MCF 10A (cell line): ENCODE data around the gene TMEM214. TPM values are rescaled to one million over a fixed set of nuclear protein-coding genes. Genes with fewer than 3 reads are reported as not detected.

Experiments
- BruUV-seq: library from RNA; stranded (reverse); fragments of 400-500 nt; replicated peaks from 2 replicates; lab custom pipeline; 2021; lab: Mats Ljungman, UMichigan
- CTCF ChIA-PET: fragments of 300-600 bp; sonication (Branson Sonifier 250); formaldehyde crosslinking; extraction: SDS; loops from one replicate; lab custom pipeline; 2021; ENCODE audit warnings: antibody characterized with exemption, inconsistent platforms; lab: Yijun Ruan, JAX
- POLR2A ChIA-PET: fragments of 300-600, 350-650 bp; sonication (Branson Sonifier 250); formaldehyde crosslinking; extraction: SDS; loops from one replicate; lab custom pipeline; 2020; ENCODE audit warnings: antibody characterized with exemption, inconsistent platforms; lab: Yijun Ruan, JAX
- DNase-seq: peaks from one replicate; pipeline ENCODE4 v3.0.0-alpha.2; 2018; ENCODE audit not compliant: unreplicated experiment
- H3K27ac Mint-ChIP-seq: one replicate; pipeline ENCODE4 v1.8.0; 2022; ENCODE audit warnings: mild to moderate bottlenecking, low read depth, mixed read lengths; ENCODE audit not compliant: unreplicated experiment
- H3K27me3 Mint-ChIP-seq: one replicate; pipeline ENCODE4 v1.8.0; 2022; ENCODE audit warnings: mixed read lengths; ENCODE audit not compliant: insufficient read depth, unreplicated experiment
- H3K36me3 Mint-ChIP-seq: one replicate; pipeline ENCODE4 v1.8.0; 2022; ENCODE audit warnings: mild to moderate bottlenecking, moderate library complexity, mixed read lengths; ENCODE audit not compliant: insufficient read depth, unreplicated experiment
- H3K4me1 Mint-ChIP-seq: one replicate; pipeline ENCODE4 v1.8.0; 2022; ENCODE audit warnings: mixed read lengths; ENCODE audit not compliant: insufficient read depth, unreplicated experiment
- H3K4me3 Mint-ChIP-seq: one replicate; pipeline ENCODE4 v1.8.0; 2022; ENCODE audit warnings: mild to moderate bottlenecking, moderate library complexity, mixed read lengths; ENCODE audit not compliant: unreplicated experiment
- H3K9me3 Mint-ChIP-seq: one replicate; pipeline ENCODE4 v1.8.0; 2022; ENCODE audit warnings: mixed read lengths; ENCODE audit not compliant: unreplicated experiment
- intact Hi-C: fragments of 100-400 bp; cut with micrococcal nuclease; formaldehyde crosslinking; loops from 2 replicates; pipeline ENCODE4 v1.14.1; 2022
- total RNA-seq: library from RNA; stranded (reverse); gene quantifications from 2 replicates; pipeline ENCODE4 v1.2.3, GENCODE V29; 2022
- TF ChIP-seq, protein P1 (sequence below): fragments of 200-600 bp; IDR thresholded peaks from one replicate; pipeline ENCODE4 v1.8.0; 2022; ENCODE audit warnings: antibody characterized with exemption, mild to moderate bottlenecking; ENCODE audit not compliant: unreplicated experiment

TMEM214 gene
- total RNA-seq, 1 experiment from 2014 or later = 118 TPM

DNA sequence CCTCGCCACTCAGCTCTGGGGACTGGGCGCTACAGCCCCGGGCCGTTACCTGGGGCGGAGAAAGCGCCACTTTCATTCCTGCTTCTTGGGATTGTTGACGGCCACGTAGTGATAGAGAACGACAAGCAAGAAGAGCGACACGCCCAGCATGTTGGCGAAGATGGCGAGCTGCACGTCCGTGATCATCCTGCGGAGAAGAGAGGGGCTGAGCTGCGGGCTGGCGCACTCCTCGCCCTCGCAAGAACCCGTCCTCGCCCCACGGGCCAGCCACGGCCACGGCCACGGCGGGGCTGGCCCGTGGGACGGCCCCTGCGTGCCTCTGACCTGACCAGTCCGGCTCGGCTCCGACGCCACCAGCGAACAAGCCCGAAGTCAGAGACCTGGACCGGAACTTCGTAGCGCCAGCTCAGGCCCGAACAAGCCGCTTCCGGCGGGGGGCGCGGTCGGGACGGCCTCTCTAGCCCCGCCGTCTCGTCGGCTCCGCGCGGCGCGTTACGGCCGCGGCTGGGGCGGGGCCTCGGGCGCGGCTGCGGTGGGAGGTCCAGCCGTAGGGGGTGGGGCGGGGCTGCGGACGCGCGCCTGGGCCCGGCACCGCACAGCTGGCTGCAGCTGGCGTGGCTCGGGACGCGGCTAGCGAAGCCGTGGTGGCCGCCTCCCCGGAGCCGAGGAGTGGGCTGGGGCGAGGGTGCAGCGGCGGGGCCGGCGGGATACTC lies 38.7 kb downstream of the TMEM214 start, which contains the start of gene OST4:
OST4 (minus strand) TSS at position 378 of the 713 bp plus-strand sequence.
- Mint-ChIP-seq H3K36me3 (peaks cover 29% of the 10 kb centered on the region), H3K27me3 (peaks cover 8% of the 10 kb centered on the region), H3K4me3 (peak within 1 kb of the TSS; percentile 92), H3K9me3 (no peaks in the 10 kb centered on the region), H3K4me1 (peaks cover 10% of the 10 kb centered on the region), H3K27ac (peak within 1 kb of the TSS; percentile 93)
- intact Hi-C loops = no loop called here
- no TSS peak for BruUV-seq
- DNase-seq = peak; percentile 92
- POLR2A ChIA-PET = interaction anchor here (0.6 to 15.2 kb wide), 22 partner anchors 10 to 647 kb away, joined by 3 to 175 read pairs (median 5); partner anchors contain the start of genes AGBL5, KHK, MPV17 and TMEM214
- TF ChIP-seq, protein P1, sequence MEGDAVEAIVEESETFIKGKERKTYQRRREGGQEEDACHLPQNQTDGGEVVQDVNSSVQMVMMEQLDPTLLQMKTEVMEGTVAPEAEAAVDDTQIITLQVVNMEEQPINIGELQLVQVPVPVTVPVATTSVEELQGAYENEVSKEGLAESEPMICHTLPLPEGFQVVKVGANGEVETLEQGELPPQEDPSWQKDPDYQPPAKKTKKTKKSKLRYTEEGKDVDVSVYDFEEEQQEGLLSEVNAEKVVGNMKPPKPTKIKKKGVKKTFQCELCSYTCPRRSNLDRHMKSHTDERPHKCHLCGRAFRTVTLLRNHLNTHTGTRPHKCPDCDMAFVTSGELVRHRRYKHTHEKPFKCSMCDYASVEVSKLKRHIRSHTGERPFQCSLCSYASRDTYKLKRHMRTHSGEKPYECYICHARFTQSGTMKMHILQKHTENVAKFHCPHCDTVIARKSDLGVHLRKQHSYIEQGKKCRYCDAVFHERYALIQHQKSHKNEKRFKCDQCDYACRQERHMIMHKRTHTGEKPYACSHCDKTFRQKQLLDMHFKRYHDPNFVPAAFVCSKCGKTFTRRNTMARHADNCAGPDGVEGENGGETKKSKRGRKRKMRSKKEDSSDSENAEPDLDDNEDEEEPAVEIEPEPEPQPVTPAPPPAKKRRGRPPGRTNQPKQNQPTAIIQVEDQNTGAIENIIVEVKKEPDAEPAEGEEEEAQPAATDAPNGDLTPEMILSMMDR = no peak
- CTCF ChIA-PET = interaction anchor here (0.6 to 1.5 kb wide), 5 partner anchors 10 to 208 kb away, joined by 3 to 4 read pairs (median 3); partner anchors contain the start of gene AGBL5

DNA sequence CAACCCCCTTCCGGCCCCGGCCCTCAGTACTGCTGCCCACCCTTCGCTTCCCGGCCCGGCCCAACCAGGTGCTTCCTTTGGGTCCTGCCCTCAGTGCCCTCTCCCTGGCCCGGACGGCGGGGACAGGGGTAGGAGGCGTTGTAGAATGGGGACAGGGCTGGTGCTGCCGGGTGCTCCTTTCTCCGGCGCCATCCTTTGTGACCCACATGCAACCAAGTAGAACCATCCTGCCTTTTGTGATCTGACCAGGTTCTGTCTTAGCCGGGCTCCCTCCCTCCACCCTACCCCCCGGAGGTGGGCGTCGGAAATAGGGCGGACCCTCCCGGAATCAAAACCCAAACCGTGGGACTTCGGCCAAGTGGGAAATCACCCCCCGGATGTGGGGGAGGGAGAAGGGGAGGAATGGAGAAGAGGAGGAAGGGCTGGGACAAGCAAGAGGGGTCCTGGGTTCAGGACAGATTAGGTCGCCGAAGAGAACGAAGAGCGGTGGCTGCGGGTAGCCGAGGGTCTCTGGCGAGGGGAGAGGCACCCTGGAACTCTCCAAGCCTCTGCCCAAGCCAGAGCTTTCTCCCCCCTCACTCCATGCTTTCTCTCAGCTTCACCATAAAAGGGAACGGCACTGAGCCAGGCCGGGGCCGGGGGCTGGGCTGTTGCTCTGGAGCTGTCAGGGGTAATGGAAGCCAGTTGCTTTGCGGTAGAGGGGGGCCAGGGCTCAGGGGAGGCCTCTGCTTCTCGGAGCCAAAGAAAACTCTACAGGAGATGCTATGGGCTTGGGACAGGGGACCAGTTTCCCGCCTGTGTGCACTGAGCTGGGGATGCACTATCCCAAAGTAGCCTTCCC lies 39.4 kb downstream of the TMEM214 start:
- peak overlapping the region; percentile 92 for H3K4me3 Mint-ChIP-seq
- BruUV-seq = no TSS peak
- POLR2A ChIA-PET = interaction anchor here (0.6 to 15.2 kb wide), 18 partner anchors 9 to 333 kb away, joined by 3 to 175 read pairs (median 6); partner anchors contain the start of genes AGBL5, KHK, MPV17 and PREB
- H3K27ac Mint-ChIP-seq = no peak overlapping the region
- DNase-seq = peak; percentile 12
- peaks cover 24% of the 10 kb centered on the region for H3K36me3 Mint-ChIP-seq
- TF ChIP-seq, protein P1 = no peak
- intact Hi-C loops = no loop called here
- H3K9me3 Mint-ChIP-seq = no peaks in the 10 kb centered on the region
- H3K4me1 Mint-ChIP-seq = peaks cover 10% of the 10 kb centered on the region
- H3K27me3 Mint-ChIP-seq = peaks cover 16% of the 10 kb centered on the region
- CTCF ChIA-PET = interaction anchor here (1.0 to 2.9 kb wide), 6 partner anchors 9 to 207 kb away, joined by 3 to 10 read pairs (median 4); partner anchors contain the start of gene AGBL5

DNA sequence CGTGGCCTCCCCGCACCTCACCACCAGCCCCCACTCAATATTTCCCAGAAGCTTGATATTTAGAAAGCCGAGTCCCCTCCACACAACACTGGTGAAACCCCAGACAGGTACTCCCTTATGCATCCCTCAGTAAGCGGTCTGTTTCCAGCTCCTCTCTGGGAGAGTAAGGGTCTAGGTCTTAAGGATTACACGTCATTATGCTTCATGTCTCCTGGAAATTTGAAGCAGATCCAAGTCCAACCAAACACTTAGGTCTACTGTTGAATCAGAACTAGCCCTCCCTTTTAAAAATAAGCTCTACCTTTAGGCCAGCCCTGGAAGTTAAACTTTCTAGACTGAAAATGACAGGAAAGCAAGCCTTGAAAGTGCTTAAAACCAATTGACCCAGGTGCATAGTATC lies 40.2 kb downstream of the TMEM214 start:
- CTCF ChIA-PET = interaction anchor here (0.6 to 2.9 kb wide), 4 partner anchors 9 to 70 kb away, joined by 3 to 10 read pairs (median 4); no protein-coding TSS in a partner anchor

More for the DNA sequence above, 40.2 kb downstream of the TMEM214 start:
- no TSS peak for BruUV-seq
- intact Hi-C loops = no loop called here
- POLR2A ChIA-PET = interaction anchor here (0.6 to 15.2 kb wide), 5 partner anchors 12 to 119 kb away, joined by 3 to 175 read pairs (median 4); partner anchors contain the start of genes AGBL5 and PREB
- Mint-ChIP-seq H3K4me3 (peak overlapping the region; percentile 92), H3K9me3 (no peaks in the 10 kb centered on the region), H3K27ac (peak overlapping the region; percentile 23), H3K36me3 (peaks cover 16% of the 10 kb centered on the region), H3K27me3 (peaks cover 23% of the 10 kb centered on the region), H3K4me1 (peaks cover 15% of the 10 kb centered on the region)
- no peak for DNase-seq
- TF ChIP-seq, protein P1 = no peak
